ENCODE data around the gene GDI1. TPM values are rescaled to one million over a fixed set of nuclear protein-coding genes. Genes with fewer than 3 reads are reported as not detected.

The GDI1 gene
- total and polyA plus RNA-seq, 9 donors = 45.4 to 106 (median 91.3) TPM

GRCh38 chrX:154403858-154404257 lies 33.1 kb upstream of the GDI1 start:
- no CpG with 5 or more reads among the region's 4 CpGs for WGBS (ENCODE audit: insufficient coverage)
- DNase-seq = no peak
- H3K4me1 ChIP-seq (ENCODE audit: control insufficient read depth, insufficient read depth, low read length) = peaks cover 15% of the 10 kb centered on the region
- peaks cover 25% of the 10 kb centered on the region for H3K36me3 ChIP-seq (ENCODE audit: control insufficient read depth, insufficient read depth, low read length)
- no peaks in the 10 kb centered on the region for H3K27me3 ChIP-seq (ENCODE audit: control insufficient read depth, insufficient read depth, low read length)
- H3K9me3 ChIP-seq (replicated peaks; ENCODE audit: control insufficient read depth, low read depth, low read length) = peaks cover 2% of the 10 kb centered on the region
- no peak overlapping the region for H3K27ac ChIP-seq (ENCODE audit: low read length)
- no peak overlapping the region for H3K4me3 ChIP-seq (ENCODE audit: low read length)

- WGBS (ENCODE audit: insufficient coverage) = 88% methylated on average over 15 of the region's 16 CpGs
- no peaks in the 10 kb centered on the region for H3K27me3 ChIP-seq (ENCODE audit: control insufficient read depth, insufficient read depth, low read length)
- H3K9me3 ChIP-seq (replicated peaks; ENCODE audit: control insufficient read depth, low read depth, low read length) = peaks cover 2% of the 10 kb centered on the region
- no peak overlapping the region for H3K27ac ChIP-seq (ENCODE audit: low read length)
- DNase-seq = no peak
- no peak overlapping the region for H3K4me3 ChIP-seq (ENCODE audit: low read length)
- peaks cover 16% of the 10 kb centered on the region for H3K4me1 ChIP-seq (ENCODE audit: control insufficient read depth, insufficient read depth, low read length)
- peaks cover 16% of the 10 kb centered on the region for H3K36me3 ChIP-seq (ENCODE audit: control insufficient read depth, insufficient read depth, low read length)
These were observed 32.2 kb upstream of the GDI1 start for GRCh38 chrX:154404625-154405192.

GRCh38 chrX:154408659-154409221 lies 28.2 kb upstream of the GDI1 start:
- no peak for DNase-seq
- Histone ChIP-seq H3K4me3 (ENCODE audit: low read length) (peak overlapping the region; percentile 21), H3K27ac (ENCODE audit: low read length) (peak overlapping the region; percentile 87), H3K9me3 (replicated peaks; ENCODE audit: control insufficient read depth, low read depth, low read length) (peaks cover 5% of the 10 kb centered on the region), H3K36me3 (ENCODE audit: control insufficient read depth, insufficient read depth, low read length) (peaks cover 7% of the 10 kb centered on the region), H3K27me3 (ENCODE audit: control insufficient read depth, insufficient read depth, low read length) (no peaks in the 10 kb centered on the region), H3K4me1 (ENCODE audit: control insufficient read depth, insufficient read depth, low read length) (peaks cover 19% of the 10 kb centered on the region)
- WGBS (ENCODE audit: insufficient coverage) = 51% methylated on average over 7 of the region's 10 CpGs

- Histone ChIP-seq H3K9me3 (replicated peaks; ENCODE audit: control insufficient read depth, low read depth, low read length) (peaks cover 5% of the 10 kb centered on the region), H3K36me3 (ENCODE audit: control insufficient read depth, insufficient read depth, low read length) (peaks cover 10% of the 10 kb centered on the region), H3K27me3 (ENCODE audit: control insufficient read depth, insufficient read depth, low read length) (no peaks in the 10 kb centered on the region), H3K4me3 (ENCODE audit: low read length) (peak within 1 kb of the TSS; percentile 21), H3K27ac (ENCODE audit: low read length) (peak within 1 kb of the TSS; percentile 87), H3K4me1 (ENCODE audit: control insufficient read depth, insufficient read depth, low read length) (peaks cover 19% of the 10 kb centered on the region)
- DNase-seq = peak; percentile 67
- whole genome bisulfite sequencing (ENCODE audit: insufficient coverage) = 57% methylated on average over 18 of the region's 26 CpGs
These were observed 27.6 kb upstream of the GDI1 start, which contains the start of gene DNASE1L1 for GRCh38 chrX:154409222-154409871. Gene DNASE1L1, minus strand, starts transcription at chrX:154409254. Its CDS starts 3,686 bp downstream, at chrX:154405568.

- H3K27ac ChIP-seq (ENCODE audit: low read length) = peak overlapping the region; percentile 76
- peak overlapping the region; percentile 56 for H3K4me3 ChIP-seq (ENCODE audit: low read length)
- DNase-seq = peak; percentile 80
- peaks cover 3% of the 10 kb centered on the region for H3K9me3 ChIP-seq (replicated peaks; ENCODE audit: control insufficient read depth, low read depth, low read length)
- peaks cover 19% of the 10 kb centered on the region for H3K4me1 ChIP-seq (ENCODE audit: control insufficient read depth, insufficient read depth, low read length)
- peaks cover 10% of the 10 kb centered on the region for H3K36me3 ChIP-seq (ENCODE audit: control insufficient read depth, insufficient read depth, low read length)
- WGBS (ENCODE audit: insufficient coverage) = 45% methylated on average over 23 of the region's 29 CpGs
- H3K27me3 ChIP-seq (ENCODE audit: control insufficient read depth, insufficient read depth, low read length) = no peaks in the 10 kb centered on the region
These were observed 25.0 kb upstream of the GDI1 start for GRCh38 chrX:154411981-154412340.

- 78% methylated on average over 3 of the region's 4 CpGs for WGBS (ENCODE audit: insufficient coverage)
- no peak for DNase-seq
- no peaks in the 10 kb centered on the region for H3K27me3 ChIP-seq (ENCODE audit: control insufficient read depth, insufficient read depth, low read length)
- peak overlapping the region; percentile 56 for H3K4me3 ChIP-seq (ENCODE audit: low read length)
- peaks cover 19% of the 10 kb centered on the region for H3K4me1 ChIP-seq (ENCODE audit: control insufficient read depth, insufficient read depth, low read length)
- peaks cover 10% of the 10 kb centered on the region for H3K36me3 ChIP-seq (ENCODE audit: control insufficient read depth, insufficient read depth, low read length)
- H3K27ac ChIP-seq (ENCODE audit: low read length) = peak overlapping the region; percentile 76
- peaks cover 3% of the 10 kb centered on the region for H3K9me3 ChIP-seq (replicated peaks; ENCODE audit: control insufficient read depth, low read depth, low read length)
These were observed 24.5 kb upstream of the GDI1 start for GRCh38 chrX:154412468-154412867.

GRCh38 chrX:154413142-154413541 lies 23.8 kb upstream of the GDI1 start:
- peaks cover 3% of the 10 kb centered on the region for H3K9me3 ChIP-seq (replicated peaks; ENCODE audit: control insufficient read depth, low read depth, low read length)
- H3K4me1 ChIP-seq (ENCODE audit: control insufficient read depth, insufficient read depth, low read length) = peaks cover 19% of the 10 kb centered on the region
- 85% methylated on average over 2 of the region's 8 CpGs for WGBS (ENCODE audit: insufficient coverage)
- DNase-seq = no peak
- H3K27ac ChIP-seq (ENCODE audit: low read length) = no peak overlapping the region
- H3K36me3 ChIP-seq (ENCODE audit: control insufficient read depth, insufficient read depth, low read length) = peaks cover 10% of the 10 kb centered on the region
- no peak overlapping the region for H3K4me3 ChIP-seq (ENCODE audit: low read length)
- H3K27me3 ChIP-seq (ENCODE audit: control insufficient read depth, insufficient read depth, low read length) = no peaks in the 10 kb centered on the region

GRCh38 chrX:154417157-154417556 lies 19.8 kb upstream of the GDI1 start:
- WGBS (ENCODE audit: insufficient coverage) = 60% methylated on average over 4 of the region's 7 CpGs

GRCh38 chrX:154419189-154419588 lies 17.8 kb upstream of the GDI1 start:
- DNase-seq = no peak
- Histone ChIP-seq H3K9me3 (replicated peaks; ENCODE audit: control insufficient read depth, low read depth, low read length) (no peaks in the 10 kb centered on the region), H3K27me3 (ENCODE audit: control insufficient read depth, insufficient read depth, low read length) (no peaks in the 10 kb centered on the region), H3K4me3 (ENCODE audit: low read length) (no peak overlapping the region), H3K4me1 (ENCODE audit: control insufficient read depth, insufficient read depth, low read length) (peaks cover 14% of the 10 kb centered on the region), H3K27ac (ENCODE audit: low read length) (no peak overlapping the region), H3K36me3 (ENCODE audit: control insufficient read depth, insufficient read depth, low read length) (peaks cover 3% of the 10 kb centered on the region)
- 76% methylated on average over 8 of the region's 8 CpGs for WGBS (ENCODE audit: insufficient coverage)

More at GRCh38 chrX:154417157-154417556, 19.8 kb upstream of the GDI1 start:
- peaks cover 13% of the 10 kb centered on the region for H3K36me3 ChIP-seq (ENCODE audit: control insufficient read depth, insufficient read depth, low read length)
- peaks cover 21% of the 10 kb centered on the region for H3K4me1 ChIP-seq (ENCODE audit: control insufficient read depth, insufficient read depth, low read length)
- DNase-seq = no peak
- no peak overlapping the region for H3K4me3 ChIP-seq (ENCODE audit: low read length)
- peaks cover under 1% of the 10 kb centered on the region for H3K9me3 ChIP-seq (replicated peaks; ENCODE audit: control insufficient read depth, low read depth, low read length)
- H3K27me3 ChIP-seq (ENCODE audit: control insufficient read depth, insufficient read depth, low read length) = no peaks in the 10 kb centered on the region
- peak overlapping the region; percentile 3 for H3K27ac ChIP-seq (ENCODE audit: low read length)

- H3K36me3 ChIP-seq (ENCODE audit: control insufficient read depth, insufficient read depth, low read length) = peaks cover 3% of the 10 kb centered on the region
- DNase-seq = no peak
- 72% methylated on average over 13 of the region's 19 CpGs for WGBS (ENCODE audit: insufficient coverage)
- H3K4me1 ChIP-seq (ENCODE audit: control insufficient read depth, insufficient read depth, low read length) = peaks cover 14% of the 10 kb centered on the region
- H3K27ac ChIP-seq (ENCODE audit: low read length) = peak overlapping the region; percentile 4
- no peaks in the 10 kb centered on the region for H3K27me3 ChIP-seq (ENCODE audit: control insufficient read depth, insufficient read depth, low read length)
- no peaks in the 10 kb centered on the region for H3K9me3 ChIP-seq (replicated peaks; ENCODE audit: control insufficient read depth, low read depth, low read length)
- no peak overlapping the region for H3K4me3 ChIP-seq (ENCODE audit: low read length)
These were observed 17.1 kb upstream of the GDI1 start for GRCh38 chrX:154419688-154420401.

Data from muscle of leg (tissue), 11 donors.